GM12873 (cell line): ENCODE data around the gene IQSEC1.

ENCODE experiments used
- CTCF ChIP-seq: IDR thresholded peaks from 2 replicates; pipeline ENCODE4 v1.5.1; 2012; ENCODE audit warnings: low read depth, mild to moderate bottlenecking, moderate library complexity, low read length, control low read depth; ENCODE audit not compliant: insufficient read depth; ENCODE audit errors: missing control alignments

The IQSEC1 gene

GRCh38 chr3:12871404-12871983, 201.7 kb downstream of the IQSEC1 start:
- TF ChIP-seq CTCF = no peak

GRCh38 chr3:12870942-12871341, 202.3 kb downstream of the IQSEC1 start:
- TF ChIP-seq CTCF = no peak

GRCh38 chr3:12869035-12869621, 204.1 kb downstream of the IQSEC1 start:
- no peak for TF ChIP-seq CTCF

- peak; percentile 96 for TF ChIP-seq CTCF
Observed at GRCh38 chr3:12868039-12869034, 204.9 kb downstream of the IQSEC1 start.

GRCh38 chr3:12866836-12867235, 206.4 kb downstream of the IQSEC1 start:
- no peak for TF ChIP-seq CTCF

GRCh38 chr3:12865271-12865670, 208.0 kb downstream of the IQSEC1 start:
- TF ChIP-seq CTCF = no peak

GRCh38 chr3:12862387-12862786, 210.8 kb downstream of the IQSEC1 start:
- TF ChIP-seq CTCF = no peak
